RCC 7860 (cell line): Measurements from ENCODE around the gene SPTBN1.
A peak's percentile ranks its signal among the peaks of the same experiment; 100 is the strongest.

ENCODE experiments used
- DNase-seq: peaks from one replicate; pipeline ENCODE4 v3.0.0-alpha.2; 2015; ENCODE audit warnings: low spot score
- FAIRE-seq: peaks from 2 replicates; lab custom pipeline; 2012; peaks lifted over from hg19 to GRCh38; lab: Jason Lieb, UNC

The SPTBN1 gene

GRCh38 chr2:54432251-54433015, 23.7 kb upstream of the SPTBN1 start:
- no peak for FAIRE-seq

GRCh38 chr2:54434229-54434628, 21.9 kb upstream of the SPTBN1 start:
- DNase-seq, result no peak

More at GRCh38 chr2:54432251-54433015, 23.7 kb upstream of the SPTBN1 start:
- DNase-seq, result no peak

GRCh38 chr2:54434711-54435110, 21.4 kb upstream of the SPTBN1 start:
- FAIRE-seq (no peak), DNase-seq (no peak)

More at GRCh38 chr2:54434229-54434628, 21.9 kb upstream of the SPTBN1 start:
- FAIRE-seq, result no peak

GRCh38 chr2:54435325-54436226, 20.6 kb upstream of the SPTBN1 start:
- FAIRE-seq (no peak), DNase-seq (no peak)

GRCh38 chr2:54437588-54437987, 18.5 kb upstream of the SPTBN1 start:
- DNase-seq, result no peak
- no peak for FAIRE-seq

- no peak for FAIRE-seq
- no peak for DNase-seq
Observed at GRCh38 chr2:54438271-54438670, 17.9 kb upstream of the SPTBN1 start.

- FAIRE-seq, result no peak
- DNase-seq, result no peak
Observed at GRCh38 chr2:54439582-54439981, 16.5 kb upstream of the SPTBN1 start.

- FAIRE-seq (no peak), DNase-seq (no peak)
Observed at GRCh38 chr2:54440050-54440449, 16.1 kb upstream of the SPTBN1 start.

GRCh38 chr2:54444503-54444902, 11.6 kb upstream of the SPTBN1 start:
- FAIRE-seq (peak; percentile 50), DNase-seq (peak; percentile 26)

GRCh38 chr2:54446122-54446521, 10.0 kb upstream of the SPTBN1 start:
- no peak for DNase-seq
- no peak for FAIRE-seq

GRCh38 chr2:54446625-54447024, 9.5 kb upstream of the SPTBN1 start:
- DNase-seq (no peak), FAIRE-seq (no peak)

- DNase-seq (no peak), FAIRE-seq (no peak)
Observed at GRCh38 chr2:54454548-54455130, 1.5 kb upstream of the SPTBN1 start.

- FAIRE-seq (no peak), DNase-seq (no peak)
Observed at GRCh38 chr2:54455131-54455562, 980 bp upstream of the SPTBN1 start.

GRCh38 chr2:54456362-54456611, 160 bp downstream of the SPTBN1 start:
- FAIRE-seq (no peak), DNase-seq (no peak)

- FAIRE-seq, result no peak
Observed at GRCh38 chr2:54456612-54457322, 640 bp downstream of the SPTBN1 start.

GRCh38 chr2:54457323-54458023, 1.3 kb downstream of the SPTBN1 start:
- FAIRE-seq, result no peak
- DNase-seq, result peak; percentile 36

More at GRCh38 chr2:54456612-54457322, 640 bp downstream of the SPTBN1 start:
- peak; percentile 31 for DNase-seq

GRCh38 chr2:54459037-54459441, 2.9 kb downstream of the SPTBN1 start:
- peak; percentile 48 for FAIRE-seq

GRCh38 chr2:54461261-54461660, 5.1 kb downstream of the SPTBN1 start:
- FAIRE-seq (no peak), DNase-seq (no peak)

More at GRCh38 chr2:54459037-54459441, 2.9 kb downstream of the SPTBN1 start:
- peak; percentile 42 for DNase-seq

- DNase-seq (no peak), FAIRE-seq (peak; percentile 23)
Observed at GRCh38 chr2:54464341-54464740, 8.2 kb downstream of the SPTBN1 start.

GRCh38 chr2:54465143-54465542, 9.0 kb downstream of the SPTBN1 start:
- no peak for DNase-seq
- peak; percentile 52 for FAIRE-seq
